HG02885 (cell line): Measurements from ENCODE around the gene TTYH2.
"Not testable (repeated sequence)": the region's sequence is repeated elsewhere in the genome, so short reads cannot be mapped to it uniquely, and the experiment has no call there.

Experiments
- ATAC-seq: cut with Tn5 transposase; IDR thresholded peaks from one replicate; pipeline ENCODE4 v1.9.1; 2021; ENCODE audit warnings: mild to moderate bottlenecking; ENCODE audit not compliant: unreplicated experiment, poor library complexity

Gene TTYH2

GRCh38 chr17:74252211-74252610, 38.8 kb downstream of the TTYH2 start:
- no peak for ATAC-seq

- no peak for ATAC-seq
These were observed 39.7 kb downstream of the TTYH2 start for GRCh38 chr17:74253036-74253435.

- no peak for ATAC-seq
These were observed 43.9 kb downstream of the TTYH2 start for GRCh38 chr17:74257311-74257710.

- ATAC-seq = no peak
These were observed 46.5 kb downstream of the TTYH2 start for GRCh38 chr17:74259667-74260524.

- no peak for ATAC-seq
These were observed 47.1 kb downstream of the TTYH2 start for GRCh38 chr17:74260525-74260850.

- ATAC-seq = no peak
These were observed 49.2 kb downstream of the TTYH2 start for GRCh38 chr17:74262601-74263000.

GRCh38 chr17:74267054-74267453, 53.7 kb downstream of the TTYH2 start:
- not testable (repeated sequence) for ATAC-seq

GRCh38 chr17:74267579-74267978, 54.2 kb downstream of the TTYH2 start:
- ATAC-seq = no peak

- no peak for ATAC-seq
These were observed 54.7 kb downstream of the TTYH2 start for GRCh38 chr17:74267987-74268499.

- no peak for ATAC-seq
These were observed 55.2 kb downstream of the TTYH2 start for GRCh38 chr17:74268558-74268957.

- ATAC-seq = no peak
These were observed 57.0 kb downstream of the TTYH2 start for GRCh38 chr17:74270333-74270732.

GRCh38 chr17:74271281-74271680, 57.9 kb downstream of the TTYH2 start:
- ATAC-seq = no peak

GRCh38 chr17:74271901-74272561, 58.7 kb downstream of the TTYH2 start:
- no peak for ATAC-seq

GRCh38 chr17:74272731-74273201, 59.4 kb downstream of the TTYH2 start:
- no peak for ATAC-seq

- ATAC-seq = no peak
These were observed 60.8 kb downstream of the TTYH2 start, which contains the start of gene DNAI2 for GRCh38 chr17:74274060-74274708. Gene DNAI2 (plus strand): TSS chr17:74274234. CDS start chr17:74281818, 7,584 bp downstream.

- ATAC-seq = no peak
These were observed 61.5 kb downstream of the TTYH2 start for GRCh38 chr17:74274709-74275340.

- ATAC-seq = no peak
These were observed 62.7 kb downstream of the TTYH2 start for GRCh38 chr17:74276051-74276476.

- no peak for ATAC-seq
These were observed 63.2 kb downstream of the TTYH2 start for GRCh38 chr17:74276541-74277009.

GRCh38 chr17:74277935-74278334, 64.6 kb downstream of the TTYH2 start:
- ATAC-seq = no peak

- ATAC-seq = not testable (repeated sequence)
These were observed 66.2 kb downstream of the TTYH2 start for GRCh38 chr17:74279617-74280016.
